Measurements from ENCODE around the gene HASPIN. TPM values are rescaled to one million over a fixed set of nuclear protein-coding genes. Genes with fewer than 3 reads are reported as not detected.

Gene HASPIN
- polyA plus RNA-seq, 1 donor from 2014 or later = 0.32 TPM

GRCh38 chr17:3729881-3730280 is 6.2 kb downstream of the HASPIN start:
- no peak overlapping the region for H2AFZ ChIP-seq (ENCODE audit: low read depth, low read length)
- H3K79me2 ChIP-seq (replicated peaks; ENCODE audit: insufficient read depth, low read length) = no peaks in the 10 kb centered on the region
- H3K4me2 ChIP-seq (ENCODE audit: low read length) = no peak overlapping the region
- no peak overlapping the region for H3K9ac ChIP-seq (ENCODE audit: low read length)
- H3K9me2 ChIP-seq (ENCODE audit: insufficient read depth, low read length) = no peaks in the 10 kb centered on the region
- H3F3A ChIP-seq (ENCODE audit: insufficient read depth, low read length, poor library complexity, severe bottlenecking) = no peaks in the 10 kb centered on the region
- H3K27ac ChIP-seq (ENCODE audit: low read length) = no peak overlapping the region
- no peaks in the 10 kb centered on the region for H3K27me3 ChIP-seq (ENCODE audit: insufficient read depth, low read depth, low read length)
- no peaks in the 10 kb centered on the region for H4K20me1 ChIP-seq (ENCODE audit: insufficient read depth)
- TF ChIP-seq EZH2 (IDR thresholded peaks at IDR 0.05; ENCODE audit: borderline replicate concordance, insufficient read depth, low read length, poor library complexity, severe bottlenecking) (no peak), REST (IDR thresholded peaks at IDR 0.05; ENCODE audit: borderline replicate concordance) (no peak), POLR2AphosphoS5 (IDR thresholded peaks at IDR 0.05) (no peak), CTCF (IDR thresholded peaks at IDR 0.05; ENCODE audit: poor library complexity, severe bottlenecking) (no peak), TAF1 (IDR thresholded peaks at IDR 0.05; ENCODE audit: low read depth) (no peak), SMC3 (conservative IDR thresholded peaks at IDR 0.05; ENCODE audit: poor library complexity) (no peak), RAD21 (conservative IDR thresholded peaks at IDR 0.05) (no peak), MXI1 (conservative IDR thresholded peaks at IDR 0.05; ENCODE audit: poor library complexity, severe bottlenecking) (no peak), EP300 (conservative IDR thresholded peaks at IDR 0.05; ENCODE audit: poor library complexity, severe bottlenecking) (no peak)
- H3K9me3 ChIP-seq (ENCODE audit: low read length) = no peaks in the 10 kb centered on the region
- H3K36me3 ChIP-seq (ENCODE audit: insufficient read depth, low read length) = no peaks in the 10 kb centered on the region
- H3K4me3 ChIP-seq (ENCODE audit: low read length) = no peak overlapping the region

DNA sequence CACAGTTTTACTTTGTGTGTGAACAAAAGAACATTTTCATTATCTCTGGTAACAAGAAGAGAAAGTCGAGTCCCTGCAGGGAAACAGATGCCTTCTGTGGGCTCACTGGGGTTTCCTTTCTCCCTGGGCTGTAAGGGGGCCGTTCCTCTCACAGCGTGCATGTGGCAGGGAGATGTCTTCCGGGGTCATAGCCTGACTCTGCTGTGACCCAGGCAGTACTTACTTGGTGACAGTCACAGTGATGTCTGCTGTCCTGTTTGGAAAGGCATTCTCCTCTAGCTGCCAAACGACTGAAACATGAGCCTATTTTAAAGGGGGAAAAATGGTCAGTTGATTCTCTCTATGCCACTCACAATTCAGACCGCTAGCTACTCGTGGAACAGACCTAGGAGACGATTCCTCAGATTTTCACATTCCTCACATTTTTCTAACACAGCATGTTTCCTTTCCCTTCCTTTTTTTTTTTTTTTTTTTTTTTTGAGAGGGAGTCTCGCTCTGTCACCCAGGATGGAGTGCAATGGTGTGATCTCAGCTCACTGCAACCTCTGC is 7.3 kb downstream of the HASPIN start:
- no peak overlapping the region for H3K27ac ChIP-seq (ENCODE audit: low read length)
- no peak overlapping the region for H3K4me2 ChIP-seq (ENCODE audit: low read length)

More for the DNA sequence above, 7.3 kb downstream of the HASPIN start:
- H3K9me3 ChIP-seq (ENCODE audit: low read length) = no peaks in the 10 kb centered on the region
- no peak overlapping the region for H3K4me3 ChIP-seq (ENCODE audit: low read length)
- H3K27me3 ChIP-seq (ENCODE audit: insufficient read depth, low read depth, low read length) = no peaks in the 10 kb centered on the region
- no peaks in the 10 kb centered on the region for H3K9me2 ChIP-seq (ENCODE audit: insufficient read depth, low read length)
- no peak overlapping the region for H3K9ac ChIP-seq (ENCODE audit: low read length)
- TF ChIP-seq EZH2 (IDR thresholded peaks at IDR 0.05; ENCODE audit: borderline replicate concordance, insufficient read depth, low read length, poor library complexity, severe bottlenecking) = no peak
- TF ChIP-seq MXI1 (conservative IDR thresholded peaks at IDR 0.05; ENCODE audit: poor library complexity, severe bottlenecking) = no peak
- TF ChIP-seq EP300 (conservative IDR thresholded peaks at IDR 0.05; ENCODE audit: poor library complexity, severe bottlenecking) = no peak
- no peak for TF ChIP-seq RAD21 (conservative IDR thresholded peaks at IDR 0.05)
- TF ChIP-seq SMC3 (conservative IDR thresholded peaks at IDR 0.05; ENCODE audit: poor library complexity) = no peak
- no peak for TF ChIP-seq CTCF (IDR thresholded peaks at IDR 0.05; ENCODE audit: poor library complexity, severe bottlenecking)
- TF ChIP-seq POLR2AphosphoS5 (IDR thresholded peaks at IDR 0.05) = no peak
- H4K20me1 ChIP-seq (ENCODE audit: insufficient read depth) = no peaks in the 10 kb centered on the region
- no peak overlapping the region for H2AFZ ChIP-seq (ENCODE audit: low read depth, low read length)
- no peaks in the 10 kb centered on the region for H3K79me2 ChIP-seq (replicated peaks; ENCODE audit: insufficient read depth, low read length)
- H3K36me3 ChIP-seq (ENCODE audit: insufficient read depth, low read length) = no peaks in the 10 kb centered on the region
- H3F3A ChIP-seq (ENCODE audit: insufficient read depth, low read length, poor library complexity, severe bottlenecking) = no peaks in the 10 kb centered on the region

Data from neural cell (in vitro differentiated cells).